Bronchial epithelial cell (primary cell): ENCODE data around the gene LCE3B. TPM values are rescaled to one million over a fixed set of nuclear protein-coding genes. Genes with fewer than 3 reads are reported as not detected.

Experiments
- DNase-seq: peaks from one replicate; pipeline ENCODE4 v3.0.0-alpha.2; 2010; ENCODE audit warnings: low read depth
- FAIRE-seq: peaks from 2 replicates; lab custom pipeline; 2011; peaks lifted over from hg19 to GRCh38; lab: Jason Lieb, UNC
- H3K27me3 ChIP-seq: 2 replicates; pipeline ENCODE4 v1.5.1; 2011; ENCODE audit warnings: low read length; ENCODE audit not compliant: control insufficient read depth, insufficient read depth
- H3K36me3 ChIP-seq: 2 replicates; pipeline ENCODE4 v1.5.1; 2011; ENCODE audit warnings: low read length; ENCODE audit not compliant: control insufficient read depth, insufficient read depth
- H3K4me3 ChIP-seq: 2 replicates; pipeline ENCODE4 v1.5.1; 2011; ENCODE audit warnings: mild to moderate bottlenecking, low read depth, low read length, control low read depth
- total RNA-seq: library from RNA; depleted of rRNA; stranded (reverse); fragments of >200 nt; gene quantifications from 2 replicates; pipeline ENCODE4 v1.2.1, GENCODE V29; 2014
- TF ChIP-seq, protein P1 (sequence below): IDR thresholded peaks from 2 replicates; pipeline ENCODE4 v1.5.1; 2011; ENCODE audit warnings: mild to moderate bottlenecking, moderate library complexity, low read length, control low read depth, inconsistent platforms; ENCODE audit not compliant: insufficient read depth, severe bottlenecking

LCE3B gene
- total RNA-seq, 1 donor from 2014 or later = not detected

- TF ChIP-seq, protein P1, sequence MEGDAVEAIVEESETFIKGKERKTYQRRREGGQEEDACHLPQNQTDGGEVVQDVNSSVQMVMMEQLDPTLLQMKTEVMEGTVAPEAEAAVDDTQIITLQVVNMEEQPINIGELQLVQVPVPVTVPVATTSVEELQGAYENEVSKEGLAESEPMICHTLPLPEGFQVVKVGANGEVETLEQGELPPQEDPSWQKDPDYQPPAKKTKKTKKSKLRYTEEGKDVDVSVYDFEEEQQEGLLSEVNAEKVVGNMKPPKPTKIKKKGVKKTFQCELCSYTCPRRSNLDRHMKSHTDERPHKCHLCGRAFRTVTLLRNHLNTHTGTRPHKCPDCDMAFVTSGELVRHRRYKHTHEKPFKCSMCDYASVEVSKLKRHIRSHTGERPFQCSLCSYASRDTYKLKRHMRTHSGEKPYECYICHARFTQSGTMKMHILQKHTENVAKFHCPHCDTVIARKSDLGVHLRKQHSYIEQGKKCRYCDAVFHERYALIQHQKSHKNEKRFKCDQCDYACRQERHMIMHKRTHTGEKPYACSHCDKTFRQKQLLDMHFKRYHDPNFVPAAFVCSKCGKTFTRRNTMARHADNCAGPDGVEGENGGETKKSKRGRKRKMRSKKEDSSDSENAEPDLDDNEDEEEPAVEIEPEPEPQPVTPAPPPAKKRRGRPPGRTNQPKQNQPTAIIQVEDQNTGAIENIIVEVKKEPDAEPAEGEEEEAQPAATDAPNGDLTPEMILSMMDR = no peak
- Histone ChIP-seq H3K4me3 (no peak within 1 kb of the TSS), H3K36me3 (no peaks in the 10 kb centered on the region), H3K27me3 (peaks cover 3% of the 10 kb centered on the region)
- no peak for DNase-seq
- no peak for FAIRE-seq
These were observed 49.5 kb downstream of the LCE3B start, which contains the start of gene LCE2D for GRCh38 chr1:152663098-152663497. Gene LCE2D, plus strand, starts transcription at chr1:152663380. Its CDS starts 726 bp downstream, at chr1:152664106.

Other genes starting within 250 kb of the LCE3B start
- gene CRNN, start 199.5 kb upstream of the LCE3B start, total RNA-seq = 6.6 and 55.9 TPM in 2 replicates
- gene LCE5A, start 103.0 kb upstream of the LCE3B start, total RNA-seq = not detected in 2 replicates
- 4.7 and 7.6 TPM in 2 replicates for gene CRCT1, start 99.3 kb upstream of the LCE3B start, total RNA-seq
- not detected in 2 replicates for gene LCE3E, start 47.0 kb upstream of the LCE3B start, total RNA-seq
- 0.38 and 0.79 TPM in 2 replicates for gene LCE3D, start 33.3 kb upstream of the LCE3B start, total RNA-seq
- gene LCE3C, start 13.6 kb upstream of the LCE3B start, total RNA-seq = not detected in 2 replicates
- not detected in 2 replicates for gene LCE3A, start 9.3 kb downstream of the LCE3B start, total RNA-seq
- not detected in 2 replicates for gene LCE2D, start 49.6 kb downstream of the LCE3B start, total RNA-seq
- gene LCE2C, start 61.5 kb downstream of the LCE3B start, total RNA-seq = not detected in 2 replicates
- gene LCE2B, start 72.3 kb downstream of the LCE3B start, total RNA-seq = not detected in 2 replicates
- not detected in 2 replicates for gene LCE2A, start 84.5 kb downstream of the LCE3B start, total RNA-seq
- not detected in 2 replicates for gene LCE4A, start 94.3 kb downstream of the LCE3B start, total RNA-seq
- gene KPRP, start 144.2 kb downstream of the LCE3B start, total RNA-seq = not detected in 2 replicates
- gene LCE1F, start 161.3 kb downstream of the LCE3B start, total RNA-seq = not detected in 2 replicates
- not detected in 2 replicates for gene LCE1E, start 172.4 kb downstream of the LCE3B start, total RNA-seq
- not detected in 2 replicates for gene LCE1D, start 182.9 kb downstream of the LCE3B start, total RNA-seq
- gene LCE1C, start 192.8 kb downstream of the LCE3B start, total RNA-seq = 0.26 TPM in 1 of 2 replicates, not detected in the other
- gene LCE1B, start 198.2 kb downstream of the LCE3B start, total RNA-seq = not detected in 2 replicates
- not detected in 2 replicates for gene LCE1A, start 213.7 kb downstream of the LCE3B start, total RNA-seq
- not detected in 2 replicates for gene LCE6A, start 229.0 kb downstream of the LCE3B start, total RNA-seq
- gene LCE7A, start 246.2 kb downstream of the LCE3B start, total RNA-seq = not detected in 2 replicates